Activated CD4-positive, alpha-beta T cell treated with anti-CD3 and anti-CD28 coated beads, Interleukin-2, amount 50 U/mL, for 1 hour (primary cell): ENCODE measurements around the gene EFEMP2.
"Not testable (repeated sequence)": the region's sequence is repeated elsewhere in the genome, so short reads cannot be mapped to it uniquely, and the experiment has no call there.

Experiments
- DNase-seq: peaks from one replicate; pipeline ENCODE4 v3.0.0-alpha.2; 2020

The EFEMP2 gene

GRCh38 chr11:65854161-65854592 lies 18.4 kb downstream of the EFEMP2 start:
- no peak for DNase-seq

GRCh38 chr11:65853246-65853979 lies 19.2 kb downstream of the EFEMP2 start:
- DNase-seq: no peak

GRCh38 chr11:65852508-65853245 lies 19.9 kb downstream of the EFEMP2 start:
- DNase-seq: no peak

GRCh38 chr11:65851811-65852507 lies 20.6 kb downstream of the EFEMP2 start:
- no peak for DNase-seq

GRCh38 chr11:65851083-65851579 lies 21.5 kb downstream of the EFEMP2 start:
- DNase-seq: no peak

GRCh38 chr11:65850217-65851082 lies 22.1 kb downstream of the EFEMP2 start:
- no peak for DNase-seq

GRCh38 chr11:65849771-65850216 lies 22.8 kb downstream of the EFEMP2 start:
- DNase-seq: no peak

- DNase-seq: no peak
These were observed 23.2 kb downstream of the EFEMP2 start for GRCh38 chr11:65849366-65849765.

GRCh38 chr11:65848693-65849092 lies 23.9 kb downstream of the EFEMP2 start:
- DNase-seq: not testable (repeated sequence)

- DNase-seq: no peak
These were observed 24.9 kb downstream of the EFEMP2 start for GRCh38 chr11:65847746-65848145.

GRCh38 chr11:65844231-65844872 lies 28.2 kb downstream of the EFEMP2 start:
- no peak for DNase-seq

- DNase-seq: no peak
These were observed 28.8 kb downstream of the EFEMP2 start for GRCh38 chr11:65843811-65844210.

- no peak for DNase-seq
These were observed 30.5 kb downstream of the EFEMP2 start for GRCh38 chr11:65842144-65842543.

- no peak for DNase-seq
These were observed 38.4 kb downstream of the EFEMP2 start for GRCh38 chr11:65834202-65834601.

- peak; percentile 94 for DNase-seq
These were observed 39.1 kb downstream of the EFEMP2 start, which contains the start of gene SNX32 for GRCh38 chr11:65833297-65834030. Gene SNX32 (plus strand): TSS chr11:65833963. CDS start chr11:65834066, 103 bp downstream.

GRCh38 chr11:65832231-65832630 lies 40.4 kb downstream of the EFEMP2 start:
- DNase-seq: not testable (repeated sequence)

GRCh38 chr11:65829459-65829858 lies 43.1 kb downstream of the EFEMP2 start:
- no peak for DNase-seq

- no peak for DNase-seq
These were observed 45.4 kb downstream of the EFEMP2 start for GRCh38 chr11:65826984-65827735.

GRCh38 chr11:65822776-65823528 lies 49.6 kb downstream of the EFEMP2 start:
- DNase-seq: no peak
